ENCODE results near the gene CST1. TPM values are rescaled to one million over a fixed set of nuclear protein-coding genes. Genes with fewer than 3 reads are reported as not detected.
"Not testable (repeated sequence)": the region's sequence is repeated elsewhere in the genome, so short reads cannot be mapped to it uniquely, and the experiment has no call there.

CST1 gene, protein sequence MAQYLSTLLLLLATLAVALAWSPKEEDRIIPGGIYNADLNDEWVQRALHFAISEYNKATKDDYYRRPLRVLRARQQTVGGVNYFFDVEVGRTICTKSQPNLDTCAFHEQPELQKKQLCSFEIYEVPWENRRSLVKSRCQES
- total RNA-seq (not detected), polyA plus RNA-seq (not detected), total RNA-seq (not detected)

GRCh38 chr20:23750786-23751185 is at the start of gene CST1:
CST1 (minus strand) TSS chr20:23750935; CDS start chr20:23750866, 69 bp downstream.
- POLR2A ChIA-PET; H3K9me3 ChIP-seq (ENCODE audit: control insufficient read depth in 2 of 3, low read length in 3 of 3); H3K27ac ChIP-seq (ENCODE audit: low read depth, low read length); DNase-seq; ATAC-seq; intact Hi-C loops (cut with micrococcal nuclease); H3K9me3 Mint-ChIP-seq; CTCF ChIA-PET; H3K36me3 Mint-ChIP-seq; H3K4me1 ChIP-seq (ENCODE audit: control insufficient read depth in 2 of 2, insufficient read depth in 2 of 2, low read length in 2 of 2); H3K4me3 Mint-ChIP-seq; H3K4me1 Mint-ChIP-seq; H3K36me3 ChIP-seq (ENCODE audit: control insufficient read depth in 2 of 3, insufficient read depth in 3 of 3, low read length in 3 of 3); H3K27me3 ChIP-seq (ENCODE audit: control insufficient read depth in 2 of 2, insufficient read depth in 2 of 2, low read length in 2 of 2); H3K4me3 ChIP-seq (ENCODE audit: low read length): not testable (repeated sequence)
- Mint-ChIP-seq H3K27ac (peak within 1 kb of the TSS in 1 of 9 donors; percentile 36), H3K27me3 (peaks cover 0 to 13% (median 4%) of the 10 kb centered on the region in 5 donors)

GRCh38 chr20:23799216-23799847 is 48.6 kb upstream of the CST1 start:
- peak in 4 of 9 donors; percentile 1 to 33 (median 14) for DNase-seq
- H3K36me3 Mint-ChIP-seq; H3K4me3 Mint-ChIP-seq; H3K4me1 Mint-ChIP-seq; H3K36me3 ChIP-seq (ENCODE audit: control insufficient read depth in 2 of 3, insufficient read depth in 3 of 3, low read length in 3 of 3); H3K4me3 ChIP-seq (ENCODE audit: low read length); H3K27me3 ChIP-seq (ENCODE audit: control insufficient read depth in 2 of 2, insufficient read depth in 2 of 2, low read length in 2 of 2); H3K4me1 ChIP-seq (ENCODE audit: control insufficient read depth in 2 of 2, insufficient read depth in 2 of 2, low read length in 2 of 2); intact Hi-C loops (cut with micrococcal nuclease); H3K9me3 ChIP-seq (ENCODE audit: control insufficient read depth in 2 of 3, low read length in 3 of 3); H3K9me3 Mint-ChIP-seq; H3K27ac ChIP-seq (ENCODE audit: low read depth, low read length); POLR2A ChIA-PET; CTCF ChIA-PET; H3K27ac Mint-ChIP-seq: not testable (repeated sequence)
- H3K27me3 Mint-ChIP-seq, result peaks cover 0 to 16% (median 13%) of the 10 kb centered on the region in 5 donors
- peak; percentile 61 for ATAC-seq

DNA sequence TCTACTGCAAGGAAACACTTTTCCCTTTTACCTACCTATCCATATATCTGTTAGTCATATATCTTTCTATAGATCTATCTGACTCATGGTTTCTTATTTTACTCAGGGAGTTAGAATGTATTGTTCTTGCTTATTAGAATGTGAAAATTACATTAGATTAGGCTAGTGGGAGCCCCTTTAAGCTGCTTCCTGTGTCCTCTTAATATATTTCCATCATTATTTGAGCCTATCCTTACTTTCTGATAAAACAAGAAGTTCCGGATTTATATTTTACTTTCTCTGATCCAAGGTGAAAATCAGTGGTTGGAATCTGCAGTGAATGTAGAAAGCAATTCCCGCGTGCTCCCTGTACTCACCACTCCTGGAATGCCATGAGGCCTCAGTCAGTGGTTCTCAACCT is 44.8 kb upstream of the CST1 start:
- POLR2A ChIA-PET, result no interaction called here
- DNase-seq, result no peak
- Mint-ChIP-seq H3K27me3 (peaks cover 4 to 31% (median 15%) of the 10 kb centered on the region in 5 donors), H3K4me1 (no peaks in the 10 kb centered on the region), H3K4me3 (no peak overlapping the region), H3K9me3 (no peaks in the 10 kb centered on the region), H3K27ac (no peak overlapping the region), H3K36me3 (no peaks in the 10 kb centered on the region)
- no peaks in the 10 kb centered on the region for H3K9me3 ChIP-seq (ENCODE audit: control insufficient read depth in 2 of 3, low read length in 3 of 3)
- no peak overlapping the region for H3K4me3 ChIP-seq (ENCODE audit: low read length)
- H3K36me3 ChIP-seq (ENCODE audit: control insufficient read depth in 2 of 3, insufficient read depth in 3 of 3, low read length in 3 of 3), result no peaks in the 10 kb centered on the region
- CTCF ChIA-PET, result no interaction called here
- H3K27ac ChIP-seq (ENCODE audit: low read depth, low read length), result no peak overlapping the region
- intact Hi-C loops (cut with micrococcal nuclease), result no loop called here
- no peak for ATAC-seq
- H3K27me3 ChIP-seq (ENCODE audit: control insufficient read depth in 2 of 2, insufficient read depth in 2 of 2, low read length in 2 of 2), result no peaks in the 10 kb centered on the region
- H3K4me1 ChIP-seq (ENCODE audit: control insufficient read depth in 2 of 2, insufficient read depth in 2 of 2, low read length in 2 of 2), result no peaks in the 10 kb centered on the region

DNA sequence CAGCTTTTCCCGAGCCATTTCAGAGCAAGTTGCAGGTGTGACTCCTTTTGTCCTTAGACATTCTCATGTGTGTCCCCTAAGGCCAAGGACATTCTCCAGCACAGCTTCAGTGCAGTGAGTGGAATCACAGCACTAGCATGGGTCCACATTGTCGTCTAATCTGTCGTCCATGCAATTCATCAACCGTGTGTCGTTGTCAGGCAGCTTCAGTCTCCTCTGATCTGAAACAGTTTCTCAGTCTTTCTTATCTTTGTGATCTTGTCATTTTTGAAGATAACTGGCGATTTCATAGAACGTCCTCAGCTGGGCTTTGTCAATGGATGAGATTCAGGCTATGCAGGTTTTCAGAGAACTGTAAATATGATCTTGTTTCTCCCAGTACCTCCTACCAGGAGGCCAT is 44.1 kb upstream of the CST1 start:
- Histone ChIP-seq H3K27me3 (ENCODE audit: control insufficient read depth in 2 of 2, insufficient read depth in 2 of 2, low read length in 2 of 2) (no peaks in the 10 kb centered on the region), H3K36me3 (ENCODE audit: control insufficient read depth in 2 of 3, insufficient read depth in 3 of 3, low read length in 3 of 3) (no peaks in the 10 kb centered on the region), H3K4me3 (ENCODE audit: low read length) (no peak overlapping the region), H3K27ac (ENCODE audit: low read depth, low read length) (no peak overlapping the region), H3K4me1 (ENCODE audit: control insufficient read depth in 2 of 2, insufficient read depth in 2 of 2, low read length in 2 of 2) (no peaks in the 10 kb centered on the region), H3K9me3 (ENCODE audit: control insufficient read depth in 2 of 3, low read length in 3 of 3) (no peaks in the 10 kb centered on the region)
- ChIA-PET CTCF (no interaction called here), POLR2A (no interaction called here)
- H3K9me3 Mint-ChIP-seq, result peaks cover 0 to 2% (median 0%) of the 10 kb centered on the region in 11 donors
- no peak for ATAC-seq
- peaks cover 5 to 32% (median 15%) of the 10 kb centered on the region in 5 donors for H3K27me3 Mint-ChIP-seq
- H3K27ac Mint-ChIP-seq, result no peak overlapping the region
- H3K4me1 Mint-ChIP-seq, result no peaks in the 10 kb centered on the region
- intact Hi-C loops (cut with micrococcal nuclease), result no loop called here
- H3K4me3 Mint-ChIP-seq, result no peak overlapping the region
- DNase-seq, result no peak
- H3K36me3 Mint-ChIP-seq, result no peaks in the 10 kb centered on the region

DNA sequence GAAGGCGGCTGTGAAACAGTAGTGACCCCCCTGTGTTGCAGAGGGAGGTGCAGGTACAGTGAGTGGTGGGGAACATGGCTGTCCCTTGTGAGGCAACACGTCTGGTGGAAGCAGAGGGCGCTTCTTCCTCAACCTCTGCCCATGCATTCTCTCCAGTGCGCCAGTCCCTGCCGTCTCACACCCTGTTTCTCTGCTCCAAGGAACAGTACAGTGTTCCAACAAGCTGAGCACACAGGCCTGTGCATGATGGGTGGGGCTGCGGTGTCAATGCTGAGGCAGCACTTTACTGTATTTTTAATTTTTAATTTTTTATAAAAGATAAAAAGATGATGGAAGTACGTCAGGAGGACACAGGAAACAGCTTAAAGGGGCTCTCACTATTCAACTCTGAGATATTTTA is 43.3 kb upstream of the CST1 start:
- no peaks in the 10 kb centered on the region for H3K36me3 Mint-ChIP-seq
- CTCF ChIA-PET, result no interaction called here
- no peaks in the 10 kb centered on the region for H3K9me3 ChIP-seq (ENCODE audit: control insufficient read depth in 2 of 3, low read length in 3 of 3)
- no peaks in the 10 kb centered on the region for H3K4me1 Mint-ChIP-seq
- H3K36me3 ChIP-seq (ENCODE audit: control insufficient read depth in 2 of 3, insufficient read depth in 3 of 3, low read length in 3 of 3), result no peaks in the 10 kb centered on the region
- H3K4me1 ChIP-seq (ENCODE audit: control insufficient read depth in 2 of 2, insufficient read depth in 2 of 2, low read length in 2 of 2), result no peaks in the 10 kb centered on the region
- no peak overlapping the region for H3K27ac Mint-ChIP-seq
- no peak overlapping the region for H3K27ac ChIP-seq (ENCODE audit: low read depth, low read length)
- intact Hi-C loops (cut with micrococcal nuclease), result no loop called here
- H3K4me3 ChIP-seq (ENCODE audit: low read length), result no peak overlapping the region
- H3K9me3 Mint-ChIP-seq, result peaks cover 0 to 8% (median 0%) of the 10 kb centered on the region in 11 donors
- ATAC-seq (no peak), DNase-seq (no peak)
- H3K27me3 ChIP-seq (ENCODE audit: control insufficient read depth in 2 of 2, insufficient read depth in 2 of 2, low read length in 2 of 2), result no peaks in the 10 kb centered on the region
- peaks cover 12 to 39% (median 20%) of the 10 kb centered on the region in 5 donors for H3K27me3 Mint-ChIP-seq
- no peak overlapping the region for H3K4me3 Mint-ChIP-seq
- POLR2A ChIA-PET, result no interaction called here

DNA sequence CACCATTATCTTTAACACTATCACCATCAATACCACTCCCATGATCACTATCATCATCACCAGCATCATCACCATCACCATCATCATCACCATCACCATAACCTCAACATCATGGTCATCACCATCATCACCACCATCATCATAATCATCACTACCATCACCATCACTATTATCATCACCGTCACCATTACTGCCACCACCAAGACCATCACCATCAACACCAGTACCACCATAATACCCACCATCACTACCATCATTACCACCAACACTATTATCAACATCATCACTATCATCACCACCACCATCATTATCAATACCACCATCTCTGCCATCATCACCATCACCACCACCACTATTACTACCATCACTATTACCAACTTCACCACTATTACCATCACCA is 32.7 kb upstream of the CST1 start:
- CTCF ChIA-PET, result no interaction called here
- H3K4me3 Mint-ChIP-seq, result no peak overlapping the region
- no peak for ATAC-seq

GRCh38 chr20:23782366-23782983 is 31.7 kb upstream of the CST1 start:
- Histone ChIP-seq H3K9me3 (ENCODE audit: control insufficient read depth in 2 of 3, low read length in 3 of 3) (no peaks in the 10 kb centered on the region), H3K4me1 (ENCODE audit: control insufficient read depth in 2 of 2, insufficient read depth in 2 of 2, low read length in 2 of 2) (no peaks in the 10 kb centered on the region), H3K27me3 (ENCODE audit: control insufficient read depth in 2 of 2, insufficient read depth in 2 of 2, low read length in 2 of 2) (no peaks in the 10 kb centered on the region), H3K27ac (ENCODE audit: low read depth, low read length) (no peak overlapping the region), H3K36me3 (ENCODE audit: control insufficient read depth in 2 of 3, insufficient read depth in 3 of 3, low read length in 3 of 3) (no peaks in the 10 kb centered on the region), H3K4me3 (ENCODE audit: low read length) (no peak overlapping the region)
- H3K4me3 Mint-ChIP-seq, result no peak overlapping the region
- ChIA-PET POLR2A (no interaction called here), CTCF (no interaction called here)
- no peak for DNase-seq
- H3K27me3 Mint-ChIP-seq, result peaks cover 0 to 8% (median 6%) of the 10 kb centered on the region in 5 donors
- peak; percentile 50 for ATAC-seq
- intact Hi-C loops (cut with micrococcal nuclease), result no loop called here
- peaks cover 0 to under 1% (median 0%) of the 10 kb centered on the region in 11 donors for H3K9me3 Mint-ChIP-seq
- no peaks in the 10 kb centered on the region for H3K36me3 Mint-ChIP-seq
- H3K27ac Mint-ChIP-seq, result no peak overlapping the region
- no peaks in the 10 kb centered on the region for H3K4me1 Mint-ChIP-seq

More for the DNA sequence above, 32.7 kb upstream of the CST1 start:
- Mint-ChIP-seq H3K27ac (no peak overlapping the region), H3K27me3 (peaks cover under 1 to 8% (median 3%) of the 10 kb centered on the region in 5 donors), H3K9me3 (peaks cover 0 to 2% (median 0%) of the 10 kb centered on the region in 11 donors), H3K4me1 (no peaks in the 10 kb centered on the region), H3K36me3 (no peaks in the 10 kb centered on the region)
- DNase-seq, result no peak
- Histone ChIP-seq H3K4me3 (ENCODE audit: low read length) (no peak overlapping the region), H3K27me3 (ENCODE audit: control insufficient read depth in 2 of 2, insufficient read depth in 2 of 2, low read length in 2 of 2) (no peaks in the 10 kb centered on the region), H3K4me1 (ENCODE audit: control insufficient read depth in 2 of 2, insufficient read depth in 2 of 2, low read length in 2 of 2) (no peaks in the 10 kb centered on the region), H3K27ac (ENCODE audit: low read depth, low read length) (no peak overlapping the region), H3K36me3 (ENCODE audit: control insufficient read depth in 2 of 3, insufficient read depth in 3 of 3, low read length in 3 of 3) (no peaks in the 10 kb centered on the region), H3K9me3 (ENCODE audit: control insufficient read depth in 2 of 3, low read length in 3 of 3) (no peaks in the 10 kb centered on the region)
- intact Hi-C loops (cut with micrococcal nuclease), result no loop called here
- POLR2A ChIA-PET, result no interaction called here

Data from naive thymus-derived CD4-positive, alpha-beta T cell (primary cell).